HepG2 (cell line): ENCODE data around the gene KRT7.

Experiments used
- ELF4 ChIP-seq: sonication (generic); formaldehyde crosslinking; IDR thresholded peaks from 2 replicates; pipeline ENCODE4 v1.5.0; 2020; ENCODE audit warnings: missing genetic modification reagents, mild to moderate bottlenecking, moderate library complexity, borderline replicate concordance
- HNRNPH1 ChIP-seq: fragments of 200-400 bp; formaldehyde crosslinking; optimal IDR thresholded peaks from 2 replicates; pipeline ENCODE3; 2017; ENCODE audit warnings: mild to moderate bottlenecking, low read depth, low read length
- NFRKB ChIP-seq: fragments of 450-650 bp; IDR thresholded peaks from 2 replicates; pipeline ENCODE4 v1.6.1; 2017
- ZNF235 ChIP-seq: sonication (generic); formaldehyde crosslinking; IDR thresholded peaks from 2 replicates; pipeline ENCODE4 v1.8.1; 2023; ENCODE audit warnings: mild to moderate bottlenecking, missing genetic modification reagents, borderline replicate concordance
- ZNF274 ChIP-seq: sonication (generic); formaldehyde crosslinking; IDR thresholded peaks from 2 replicates; pipeline ENCODE4 v1.5.1; 2020; ENCODE audit warnings: mild to moderate bottlenecking, missing genetic modification reagents
- ZNF709 ChIP-seq: sonication (generic); formaldehyde crosslinking; IDR thresholded peaks from 2 replicates; pipeline ENCODE4 v1.5.0; 2020; ENCODE audit warnings: mild to moderate bottlenecking, missing genetic modification reagents

GRCh38 chr12:52197371-52198231 is 35.4 kb upstream of the KRT7 start:
- no peak for TF ChIP-seq NFRKB
- no peak for TF ChIP-seq HNRNPH1
- TF ChIP-seq ELF4 (CRISPR knock-in tag) = no peak
- TF ChIP-seq ZNF274 (CRISPR knock-in tag) = no peak
- TF ChIP-seq ZNF709 (CRISPR knock-in tag) = no peak
- no peak for TF ChIP-seq ZNF235 (CRISPR knock-in tag)
